ENCODE measurements around the gene HABP4.
"Not testable (repeated sequence)": the region's sequence is repeated elsewhere in the genome, so short reads cannot be mapped to it uniquely, and the experiment has no call there.

The HABP4 gene

DNA sequence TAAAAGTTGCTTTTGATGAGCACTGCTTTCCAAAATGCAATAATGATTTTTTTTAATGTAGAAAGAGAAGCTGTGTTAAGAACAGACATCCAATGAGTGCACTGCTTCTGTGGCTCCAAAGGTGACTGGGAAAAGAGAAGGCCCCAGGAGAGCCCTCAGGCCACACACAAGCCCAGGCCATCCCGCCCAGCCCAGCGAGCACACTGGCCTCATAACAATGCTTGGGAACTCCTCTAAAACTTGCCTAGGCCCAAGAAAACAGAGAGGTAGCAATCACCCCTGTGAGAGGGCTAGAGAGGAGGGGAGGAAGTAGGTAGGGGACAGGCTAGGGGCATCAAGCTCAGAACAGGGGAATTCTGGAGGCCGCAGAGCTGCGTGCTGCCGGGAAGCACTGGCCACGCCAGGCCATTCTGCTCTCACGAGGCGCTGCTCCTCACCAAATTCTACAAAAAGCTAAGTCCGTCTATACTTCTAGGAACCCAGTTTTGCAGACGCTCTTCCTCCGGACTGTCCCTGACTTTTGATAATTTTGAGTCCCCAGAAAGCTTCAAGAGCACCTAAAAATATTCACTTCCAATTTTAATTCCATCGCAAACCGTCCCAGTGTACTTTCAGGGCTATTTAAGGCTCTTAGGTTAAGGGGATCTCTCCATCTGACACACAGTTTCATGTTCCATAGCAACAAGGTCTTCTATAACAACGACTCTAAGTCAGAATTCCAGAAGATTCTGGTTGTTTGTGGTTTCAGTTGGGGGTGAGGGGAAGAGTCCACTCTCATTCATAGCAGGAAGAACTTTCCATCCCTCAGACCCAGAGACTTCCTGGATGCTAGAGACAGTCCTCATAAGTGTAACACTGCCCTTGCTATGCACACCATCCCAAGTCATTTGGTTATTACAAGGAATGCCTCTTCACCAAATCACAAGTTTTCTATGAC is 51.0 kb downstream of the HABP4 start:
- DNase-seq: no peak

DNA sequence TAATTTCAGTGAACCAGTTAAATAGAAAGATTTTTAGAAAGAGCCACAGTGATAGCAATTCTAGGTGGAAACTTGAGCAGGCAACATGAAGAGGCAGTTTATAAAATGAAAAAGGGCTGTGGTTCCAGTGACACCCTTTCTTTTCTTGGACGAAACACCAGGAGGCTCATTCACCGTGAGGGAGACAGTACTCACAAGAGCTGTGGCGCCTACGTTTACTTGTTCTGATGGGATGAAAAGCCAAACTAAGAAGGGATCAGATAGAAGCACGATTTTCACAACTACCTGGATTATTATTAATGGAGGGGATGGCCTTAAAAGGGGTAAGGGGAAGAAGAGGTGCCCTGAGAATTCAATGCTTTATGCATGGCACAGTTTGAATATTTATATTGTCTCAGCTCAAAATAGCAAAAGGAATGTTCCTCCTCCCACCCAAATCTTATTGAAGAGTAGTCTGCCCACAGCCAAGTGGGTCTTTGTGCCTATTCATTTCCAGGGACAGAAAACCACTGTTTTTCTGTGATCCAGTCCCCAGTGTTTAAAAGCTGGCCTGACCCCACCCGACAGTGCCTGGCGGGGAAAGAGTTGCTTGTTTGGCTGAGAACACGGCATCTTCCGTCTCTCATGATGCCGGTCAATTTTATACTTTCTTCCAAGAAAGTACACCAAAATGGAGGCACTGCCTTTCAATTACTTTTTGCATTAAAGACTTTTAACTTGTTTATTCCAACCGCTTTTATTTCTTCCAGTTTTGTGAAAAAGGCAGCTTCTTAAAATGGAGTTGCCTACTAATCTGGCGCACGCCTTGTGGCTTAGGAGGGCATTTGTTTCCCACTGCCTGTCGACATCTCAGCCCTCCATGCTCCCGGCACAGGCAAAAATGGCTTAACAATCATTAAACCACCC is 51.9 kb downstream of the HABP4 start:
- no peak for DNase-seq

DNA sequence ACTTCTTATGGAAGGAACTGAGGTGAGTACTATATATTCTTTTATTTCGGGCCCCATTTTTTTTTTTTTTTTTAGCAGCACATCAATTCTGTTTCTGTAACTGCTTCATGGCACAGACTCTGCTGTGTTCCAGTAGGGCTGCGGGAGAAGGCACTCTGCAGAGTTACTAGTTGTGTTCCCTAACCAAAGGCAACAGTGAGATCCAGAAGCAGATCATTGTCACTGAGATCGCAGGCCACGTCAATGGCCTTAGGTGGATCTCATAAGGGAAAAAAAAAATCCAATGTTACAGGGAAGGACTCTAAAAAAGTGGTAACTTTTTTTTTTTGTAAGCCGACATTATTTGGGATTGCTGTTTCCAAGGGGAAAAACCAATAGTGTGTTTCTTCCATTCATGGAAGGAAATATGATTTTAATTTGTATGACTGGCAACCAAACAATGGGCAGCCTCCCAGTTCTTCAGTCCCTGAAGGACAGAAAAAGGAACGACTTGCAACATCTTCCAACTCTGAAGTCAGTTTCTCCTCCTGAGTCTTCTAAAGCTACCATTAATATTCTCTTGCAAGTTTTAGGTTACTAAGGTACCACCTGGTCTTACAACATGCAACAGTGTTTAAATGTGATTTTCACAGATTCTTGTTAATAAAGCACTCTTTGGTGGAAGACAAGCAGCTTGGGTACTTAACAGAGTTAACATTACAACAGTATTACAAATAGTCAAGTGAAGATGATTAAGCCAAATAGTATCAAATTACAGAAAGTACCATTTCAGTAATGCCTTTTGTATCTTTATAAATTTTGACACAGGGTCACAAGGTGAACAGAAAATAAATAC is 52.8 kb downstream of the HABP4 start:
- no peak for DNase-seq

DNA sequence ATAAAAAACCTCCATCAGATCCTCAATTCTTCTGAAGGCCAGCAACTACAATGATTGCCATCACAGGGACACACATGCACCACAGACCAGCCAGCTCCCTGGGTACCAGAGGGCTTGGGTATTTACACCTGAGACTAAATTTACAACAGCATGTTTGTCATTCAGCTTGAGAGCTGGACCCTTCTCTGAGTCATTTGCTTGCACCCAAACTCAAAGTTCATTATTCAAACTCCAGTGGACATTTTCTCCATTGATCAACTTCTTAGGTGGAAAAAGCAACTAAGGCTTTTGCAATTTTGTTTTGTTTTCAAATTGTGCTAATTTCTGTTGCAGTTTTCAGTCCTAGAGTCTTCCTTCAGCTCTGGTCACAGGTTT is 53.4 kb downstream of the HABP4 start:
- not testable (repeated sequence) for DNase-seq

DNA sequence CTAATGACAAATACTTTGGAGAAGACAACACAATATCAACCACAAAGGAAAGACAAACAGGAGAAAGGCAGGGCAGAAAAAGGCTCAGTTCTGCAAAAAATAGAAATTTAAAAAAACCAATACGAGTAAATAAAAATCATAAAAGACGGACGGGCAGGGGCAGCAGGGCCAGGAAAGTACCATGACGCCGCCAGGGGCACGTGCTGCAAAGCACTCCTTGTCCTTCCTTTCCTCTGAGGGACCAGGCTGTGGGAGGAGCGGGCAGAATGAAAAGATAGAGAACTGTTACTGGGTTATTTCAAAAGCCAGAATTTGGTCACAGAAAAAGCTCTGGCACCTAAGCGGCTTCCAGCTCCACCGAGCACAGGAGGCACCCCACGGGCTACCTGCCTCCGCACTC is 53.9 kb downstream of the HABP4 start:
- DNase-seq: no peak

GRCh38 chr9:96505316-96505991 is 55.5 kb downstream of the HABP4 start:
- no peak for DNase-seq

DNA sequence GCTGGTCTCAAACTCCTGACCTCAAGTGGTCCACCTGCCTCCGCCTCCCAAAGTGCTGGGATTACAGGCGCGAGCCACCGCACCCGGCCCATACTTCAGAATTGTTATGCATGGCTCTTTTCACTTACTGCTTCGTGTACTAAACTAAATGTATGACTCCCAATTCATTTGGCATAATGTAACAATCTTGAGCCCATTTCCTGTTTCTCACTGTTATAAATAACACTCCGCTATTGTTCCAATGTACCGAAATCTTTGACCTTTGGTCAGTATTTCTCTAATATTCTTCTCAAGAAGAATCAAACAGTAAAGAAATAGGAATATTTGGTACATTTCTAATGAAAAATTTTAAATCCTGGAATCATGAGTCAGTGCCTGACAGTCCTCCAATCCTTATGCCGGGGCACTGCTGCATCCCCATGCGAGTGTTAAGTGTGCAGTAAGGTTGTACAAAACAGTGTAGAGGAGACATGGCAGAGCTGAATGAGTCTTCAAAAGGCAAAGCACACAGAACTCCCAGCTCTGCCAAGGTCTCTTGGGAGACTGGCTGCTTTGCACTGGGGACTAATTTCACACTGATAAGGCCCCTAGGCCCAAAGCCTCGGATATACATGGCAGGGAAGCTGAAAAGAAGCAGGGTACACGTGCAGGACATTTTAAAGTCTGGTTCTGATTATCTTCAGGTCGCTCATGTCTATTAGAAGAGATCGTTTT is 58.4 kb downstream of the HABP4 start:
- no peak for DNase-seq

GRCh38 chr9:96509026-96509425 is 59.1 kb downstream of the HABP4 start:
- DNase-seq: no peak

GRCh38 chr9:96509848-96510247 is 59.9 kb downstream of the HABP4 start:
- no peak for DNase-seq

DNA sequence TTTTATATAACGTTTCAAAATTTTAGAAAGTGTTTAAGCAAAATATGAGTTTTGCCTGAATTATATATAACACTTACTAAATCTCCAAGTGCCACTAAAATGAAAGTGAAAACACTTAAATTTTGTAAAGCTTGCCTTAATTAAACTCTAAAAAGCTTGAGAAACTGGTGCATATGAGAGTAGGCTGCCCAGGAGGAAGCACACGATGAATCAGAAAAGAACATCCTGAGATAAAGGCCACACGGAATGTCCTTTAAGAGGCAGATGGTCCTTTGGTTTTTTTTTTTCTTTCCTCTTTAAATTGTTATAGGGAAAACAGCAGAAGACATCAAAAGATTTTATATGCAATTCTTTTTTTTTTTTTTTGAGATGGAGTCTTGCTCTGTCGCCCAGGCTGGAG is 60.3 kb downstream of the HABP4 start:
- DNase-seq: no peak

DNA sequence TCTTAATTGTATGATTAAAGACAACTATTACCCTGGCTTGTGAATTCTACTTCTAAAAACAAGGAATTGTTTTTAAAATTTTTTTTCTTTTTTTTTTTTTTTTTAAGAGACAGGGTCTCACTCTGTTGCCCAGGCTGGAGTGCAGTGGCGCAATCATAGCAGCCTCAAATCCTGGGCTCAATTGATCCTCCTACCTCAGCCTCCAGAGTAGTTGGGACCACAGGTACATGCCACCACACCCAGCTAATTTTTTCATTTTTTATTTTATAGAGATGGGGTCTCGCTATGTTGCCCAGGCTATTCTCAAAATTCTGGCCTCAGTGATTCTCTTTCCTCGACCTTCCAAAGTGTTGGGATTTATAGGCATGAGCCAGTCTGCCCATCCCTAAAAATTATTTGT is 62.3 kb downstream of the HABP4 start:
- DNase-seq: no peak

DNA sequence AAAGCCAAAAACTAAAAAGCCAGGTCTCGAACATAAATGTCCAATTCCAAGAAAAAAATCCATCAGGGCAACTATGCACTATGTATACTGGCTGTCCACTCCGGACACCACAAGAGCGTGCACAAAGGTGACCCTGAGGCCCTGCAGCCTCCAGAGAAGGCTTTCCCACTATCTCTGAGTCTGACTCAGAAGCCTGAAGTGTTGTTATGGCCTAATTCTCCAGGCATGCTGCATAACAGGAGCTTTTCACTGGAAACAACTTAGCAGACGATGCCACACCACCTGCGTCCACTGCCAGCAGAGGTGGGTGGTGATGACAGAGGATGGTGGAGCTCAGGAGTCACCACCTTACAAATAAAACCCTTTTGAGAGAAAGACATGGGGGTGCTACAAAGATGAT is 63.7 kb downstream of the HABP4 start:
- no peak for DNase-seq

DNA sequence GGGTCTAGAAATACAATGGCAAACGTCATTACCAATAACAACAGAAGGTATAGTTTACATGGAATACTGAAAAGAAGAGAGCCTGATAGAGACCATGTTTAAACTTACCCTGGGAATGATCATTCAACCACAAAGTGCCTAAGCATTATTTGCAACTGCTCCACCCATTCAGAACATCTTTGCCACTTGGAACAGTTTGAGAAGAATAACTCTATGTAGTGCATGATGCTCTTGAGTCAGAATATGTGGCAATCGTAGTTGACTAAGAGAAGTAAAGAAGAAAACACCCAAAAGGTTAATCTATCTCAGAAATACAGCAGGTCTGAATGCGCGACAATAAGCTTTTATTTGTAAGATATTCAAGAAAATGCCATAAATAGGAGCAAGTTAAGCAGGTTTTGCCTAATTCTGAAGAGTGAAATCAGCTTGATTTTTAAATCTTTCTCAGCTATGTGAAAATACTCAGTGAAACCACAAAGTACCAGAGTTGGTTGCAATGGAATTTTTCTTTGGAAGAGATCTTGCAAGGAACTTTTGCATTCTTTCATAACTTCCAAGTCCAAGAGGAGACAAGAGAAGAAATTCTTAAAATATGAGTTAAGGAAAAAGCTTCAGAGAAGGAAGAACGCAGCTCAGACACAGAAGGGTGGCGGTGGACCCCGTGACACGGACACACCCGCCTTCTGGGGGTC is 64.3 kb downstream of the HABP4 start:
- no peak for DNase-seq

DNA sequence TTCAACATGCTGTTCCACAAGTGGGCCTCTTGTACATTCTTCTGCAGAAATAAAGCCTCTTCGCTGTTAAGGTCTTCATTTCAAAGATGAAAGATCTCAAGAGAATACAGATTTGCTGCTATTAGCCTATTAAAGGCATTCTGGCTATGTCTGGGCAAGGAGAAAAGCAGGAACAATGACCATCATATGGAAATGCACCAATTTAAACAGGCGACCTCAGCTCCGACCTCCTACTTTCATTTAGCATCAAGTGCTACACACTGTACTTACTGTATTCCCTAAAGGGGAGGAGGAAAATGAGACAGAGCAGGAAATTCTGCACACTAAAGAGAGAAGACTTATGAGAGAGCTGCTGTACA is 64.8 kb downstream of the HABP4 start:
- DNase-seq: no peak

- DNase-seq: no peak
Observed at GRCh38 chr9:96515621-96516470, 65.9 kb downstream of the HABP4 start.

GRCh38 chr9:96519095-96519494 is 69.1 kb downstream of the HABP4 start:
- no peak for DNase-seq

DNA sequence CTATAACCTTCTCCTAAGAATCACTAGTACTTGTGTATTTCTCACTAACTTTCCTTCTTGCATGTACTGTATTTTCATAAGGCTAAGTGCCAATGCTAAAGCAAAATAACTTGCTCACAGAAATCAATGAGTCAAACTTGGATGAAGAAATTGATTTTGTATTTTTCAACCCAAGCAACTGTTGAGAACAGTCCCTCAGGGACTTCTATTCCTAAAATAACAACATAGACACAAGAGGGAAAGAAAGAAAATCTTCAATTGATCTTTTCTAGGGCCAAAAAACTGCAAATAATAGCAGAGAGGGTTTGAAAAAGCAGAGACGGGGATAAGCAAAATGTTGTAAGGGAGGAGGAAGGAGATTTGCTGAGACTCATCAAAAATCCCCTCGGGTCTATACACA is 69.8 kb downstream of the HABP4 start:
- no peak for DNase-seq

GRCh38 chr9:96522366-96522765 is 72.4 kb downstream of the HABP4 start:
- no peak for DNase-seq

DNA sequence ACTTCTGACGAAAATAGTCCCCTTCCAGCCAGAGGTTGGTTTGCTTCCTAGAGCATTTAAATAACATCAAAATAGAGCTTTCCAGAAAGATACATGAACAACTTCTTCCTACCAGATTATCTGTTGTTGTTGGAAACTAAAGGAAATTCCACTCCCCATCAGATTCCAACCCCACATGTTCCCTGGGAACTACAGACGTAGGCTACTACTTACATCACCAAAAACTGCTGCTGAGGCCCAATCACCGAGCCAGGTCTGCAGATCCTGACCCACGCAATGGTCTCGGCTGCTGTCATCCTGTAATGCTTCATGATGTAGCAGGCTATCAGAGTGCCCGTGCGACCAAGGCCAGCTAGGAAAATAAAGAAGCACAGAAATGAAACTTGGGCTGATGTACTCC is 73.4 kb downstream of the HABP4 start:
- DNase-seq: no peak

- no peak for DNase-seq
Observed at GRCh38 chr9:96524045-96524444, 74.1 kb downstream of the HABP4 start.

Measured in stimulated activated CD4-positive, alpha-beta T cell treated with anti-CD3 and anti-CD28 coated beads, Interleukin-12 subunit alpha, Interleukin-12 subunit beta, amount 100 ng/mL, for 4 hours (primary cell).